GF-D8 (cell line): Measurements from ENCODE around the gene ANKRD18B.
"Not testable (repeated sequence)": the region's sequence is repeated elsewhere in the genome, so short reads cannot be mapped to it uniquely, and the experiment has no call there.

Source experiments
- DNase-seq: peaks from one replicate; lab custom pipeline; 2025; lab: John Stamatoyannopoulos, UW

ANKRD18B gene

GRCh38 chr9:33533958-33534357 is 9.9 kb downstream of the ANKRD18B start:
- DNase-seq = not testable (repeated sequence)

GRCh38 chr9:33535541-33535940 is 11.5 kb downstream of the ANKRD18B start:
- no peak for DNase-seq

GRCh38 chr9:33543463-33543862 is 19.4 kb downstream of the ANKRD18B start:
- not testable (repeated sequence) for DNase-seq

GRCh38 chr9:33545715-33546114 is 21.7 kb downstream of the ANKRD18B start:
- DNase-seq = not testable (repeated sequence)

- DNase-seq = not testable (repeated sequence)
These were observed 24.8 kb downstream of the ANKRD18B start for GRCh38 chr9:33548816-33549215.

DNA sequence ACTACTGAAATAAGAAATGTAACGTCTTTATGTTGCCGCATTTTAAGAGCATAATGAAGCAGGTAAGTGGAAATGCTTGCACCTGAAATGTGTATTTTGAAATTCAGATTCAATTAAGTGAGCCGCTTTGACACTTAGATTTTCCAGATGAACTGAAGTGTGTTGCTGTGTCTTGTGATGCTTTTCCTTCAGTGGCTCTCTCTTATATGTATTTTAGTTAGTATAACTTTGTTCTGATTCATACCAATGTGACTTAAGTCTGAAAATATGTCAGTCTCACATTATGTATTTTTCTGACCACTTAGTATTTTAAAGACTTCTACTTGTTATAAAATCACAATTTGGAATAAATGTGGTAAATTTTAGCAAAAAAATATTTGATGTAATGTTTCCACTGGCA is 25.4 kb downstream of the ANKRD18B start:
- not testable (repeated sequence) for DNase-seq

- not testable (repeated sequence) for DNase-seq
These were observed 27.1 kb downstream of the ANKRD18B start for GRCh38 chr9:33551183-33551582.

DNA sequence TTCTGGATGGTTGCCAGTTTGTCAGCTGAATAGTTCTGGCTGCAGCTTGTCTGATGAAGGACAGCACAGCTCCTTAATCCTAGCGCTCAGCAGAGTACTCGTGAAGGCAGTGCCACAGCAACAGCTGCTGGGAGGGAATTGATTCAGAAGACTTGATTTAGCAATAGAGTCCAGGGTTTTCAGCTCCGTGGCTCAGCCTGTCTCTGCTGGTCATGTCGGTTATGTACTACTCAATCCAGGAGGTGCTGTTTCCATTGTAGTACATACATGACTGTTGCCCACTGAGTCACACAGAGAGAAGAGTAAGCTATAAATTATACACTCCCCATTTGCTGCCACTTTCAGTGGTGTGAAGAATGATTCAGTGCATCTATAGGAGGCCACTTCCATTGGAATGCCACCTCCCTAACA is 28.3 kb downstream of the ANKRD18B start:
- DNase-seq = not testable (repeated sequence)

GRCh38 chr9:33560217-33560616 is 36.2 kb downstream of the ANKRD18B start:
- DNase-seq = not testable (repeated sequence)

GRCh38 chr9:33562196-33562595 is 38.1 kb downstream of the ANKRD18B start:
- not testable (repeated sequence) for DNase-seq

- not testable (repeated sequence) for DNase-seq
These were observed 43.7 kb downstream of the ANKRD18B start for GRCh38 chr9:33567776-33568175.

DNA sequence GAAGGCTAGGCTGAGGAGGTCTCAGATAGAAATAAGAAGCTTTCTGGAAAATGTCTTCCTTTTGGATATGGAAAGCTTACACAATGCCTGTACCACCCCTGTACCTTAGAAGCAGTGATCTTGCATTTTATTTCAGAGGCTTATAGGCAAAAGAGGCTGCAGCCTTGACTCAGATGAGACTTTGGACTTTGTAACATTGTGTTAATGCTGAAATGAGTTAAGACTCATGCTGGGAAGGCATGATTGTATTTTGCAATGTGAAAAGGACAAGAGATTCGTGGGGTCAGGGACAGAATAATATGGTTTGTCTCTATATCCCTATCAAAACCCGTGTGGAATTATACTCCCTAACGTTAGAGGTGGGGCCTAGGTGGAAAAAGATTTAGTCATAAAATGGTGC is 53.7 kb downstream of the ANKRD18B start:
- not testable (repeated sequence) for DNase-seq

DNA sequence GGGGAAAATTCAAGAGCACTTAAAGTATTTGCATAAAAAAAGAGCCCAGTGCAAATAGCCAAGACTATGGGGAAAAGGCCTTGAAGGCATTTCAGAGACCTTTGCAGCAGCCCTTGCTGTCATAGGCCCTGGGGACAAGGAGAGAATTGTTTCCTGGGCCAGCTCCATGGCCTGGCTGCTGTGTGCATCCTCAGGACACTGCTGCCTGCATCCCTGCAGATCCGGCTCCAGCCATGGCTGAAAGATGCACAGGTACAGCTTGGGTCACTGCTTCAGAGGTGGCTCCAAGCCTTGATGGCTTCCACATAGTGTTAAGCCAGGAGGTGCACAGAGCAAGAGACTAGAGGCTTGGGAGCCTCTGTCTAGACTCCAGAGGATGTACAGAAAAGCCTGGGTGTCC is 55.9 kb downstream of the ANKRD18B start:
- DNase-seq = not testable (repeated sequence)

DNA sequence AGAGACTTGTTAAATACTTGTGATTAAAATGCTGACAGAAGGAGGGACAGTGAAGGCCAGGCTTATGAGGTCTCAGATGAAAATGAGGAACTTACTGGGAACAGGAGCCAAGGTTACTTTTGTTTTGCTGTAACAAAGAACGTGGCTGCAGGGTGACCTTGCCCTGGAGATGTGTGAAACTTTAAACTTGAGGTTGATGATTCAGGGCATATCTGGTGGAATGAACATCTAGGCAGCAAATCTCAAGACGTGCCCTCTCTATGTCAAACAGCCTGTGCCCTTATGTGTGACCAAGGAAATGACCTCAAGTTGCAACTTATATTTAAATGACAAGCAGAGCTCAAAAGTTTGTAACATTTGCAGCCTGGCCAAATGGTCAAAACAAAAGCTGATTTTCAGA is 58.6 kb downstream of the ANKRD18B start:
- not testable (repeated sequence) for DNase-seq

GRCh38 chr9:33586128-33586527 is 62.1 kb downstream of the ANKRD18B start:
- DNase-seq = not testable (repeated sequence)

DNA sequence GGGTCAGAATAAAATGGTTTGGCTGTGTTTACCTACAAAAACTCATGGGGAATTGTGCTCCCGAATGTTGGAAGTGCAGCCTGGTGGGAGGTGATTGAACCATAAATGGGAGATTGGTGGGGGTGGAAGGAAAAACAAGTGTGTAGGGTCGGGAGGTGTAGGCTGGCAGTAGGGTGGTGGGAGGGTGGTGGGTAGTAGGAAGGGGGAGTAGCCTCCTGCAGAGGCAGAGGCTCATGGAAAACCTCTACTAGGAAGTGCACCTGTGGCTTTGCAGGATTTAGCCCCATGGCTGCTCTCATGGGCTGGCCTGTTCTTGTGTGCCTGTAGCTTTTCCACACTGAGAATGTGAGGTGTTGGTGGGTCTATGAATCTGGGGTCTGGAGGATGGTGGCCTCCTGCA is 63.7 kb downstream of the ANKRD18B start:
- not testable (repeated sequence) for DNase-seq

GRCh38 chr9:33588876-33589275 is 64.8 kb downstream of the ANKRD18B start:
- DNase-seq = not testable (repeated sequence)

DNA sequence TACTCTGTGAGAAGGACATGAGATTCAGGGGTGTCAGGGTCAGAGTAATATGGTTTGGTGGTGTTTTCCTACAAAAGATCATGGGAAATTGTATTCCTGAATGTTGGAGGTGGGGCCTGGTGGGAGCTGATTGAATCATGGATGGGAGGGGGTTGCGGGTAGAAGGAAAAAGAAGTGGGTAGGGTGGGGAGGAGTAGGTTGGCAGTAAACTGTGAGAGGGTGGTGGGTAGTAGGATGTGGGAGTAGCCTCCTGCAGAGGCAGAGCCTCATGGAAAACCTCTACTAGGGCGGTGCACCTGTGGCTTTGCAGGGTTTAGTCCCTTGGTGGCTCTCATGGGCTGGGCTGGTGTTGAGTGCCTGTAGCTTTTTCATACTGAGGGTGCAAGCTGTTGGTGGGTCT is 66.8 kb downstream of the ANKRD18B start:
- not testable (repeated sequence) for DNase-seq

GRCh38 chr9:33596974-33597373 is 72.9 kb downstream of the ANKRD18B start:
- DNase-seq = not testable (repeated sequence)

DNA sequence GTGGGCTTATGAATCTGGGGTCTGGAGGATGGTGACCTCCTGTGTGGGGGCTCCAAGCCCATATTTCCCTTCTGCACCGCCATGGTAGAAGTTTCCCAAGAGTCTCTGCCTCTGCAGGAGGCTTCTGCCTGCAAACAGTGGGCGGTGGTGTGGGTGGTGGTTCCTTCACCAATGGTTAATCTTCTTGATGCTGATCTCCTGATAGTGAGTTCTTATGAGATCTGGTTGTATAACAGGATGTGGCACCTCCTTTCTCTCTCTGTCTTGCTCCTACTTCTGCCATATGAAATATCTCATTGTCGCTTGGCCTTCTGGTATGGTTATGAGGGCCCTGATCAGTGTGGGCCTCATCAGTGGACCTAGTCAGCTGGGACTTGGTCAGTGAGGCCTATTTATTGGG is 73.3 kb downstream of the ANKRD18B start:
- not testable (repeated sequence) for DNase-seq

GRCh38 chr9:33598796-33599379 is 74.8 kb downstream of the ANKRD18B start:
- DNase-seq = not testable (repeated sequence)

DNA sequence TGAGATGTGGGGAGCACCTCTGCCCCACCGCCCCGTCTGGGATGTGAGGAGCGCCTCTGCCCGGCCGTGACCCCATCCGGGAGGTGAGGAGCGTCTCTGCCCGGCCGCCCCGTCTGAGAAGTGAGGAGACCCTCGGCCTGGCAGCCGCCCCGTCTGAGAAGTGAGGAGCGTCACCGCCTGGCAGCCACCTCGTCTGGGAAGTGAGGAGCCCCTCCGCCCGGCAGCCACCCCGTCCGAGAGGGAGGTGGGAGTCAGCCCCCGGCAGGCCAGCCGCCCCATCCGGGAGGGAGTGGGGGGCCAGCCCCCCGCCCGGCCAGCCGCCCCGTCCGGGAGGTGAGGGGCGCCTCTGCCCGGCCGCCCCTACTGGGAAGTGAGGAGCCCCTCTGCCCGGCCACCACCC is 76.9 kb downstream of the ANKRD18B start:
- not testable (repeated sequence) for DNase-seq

DNA sequence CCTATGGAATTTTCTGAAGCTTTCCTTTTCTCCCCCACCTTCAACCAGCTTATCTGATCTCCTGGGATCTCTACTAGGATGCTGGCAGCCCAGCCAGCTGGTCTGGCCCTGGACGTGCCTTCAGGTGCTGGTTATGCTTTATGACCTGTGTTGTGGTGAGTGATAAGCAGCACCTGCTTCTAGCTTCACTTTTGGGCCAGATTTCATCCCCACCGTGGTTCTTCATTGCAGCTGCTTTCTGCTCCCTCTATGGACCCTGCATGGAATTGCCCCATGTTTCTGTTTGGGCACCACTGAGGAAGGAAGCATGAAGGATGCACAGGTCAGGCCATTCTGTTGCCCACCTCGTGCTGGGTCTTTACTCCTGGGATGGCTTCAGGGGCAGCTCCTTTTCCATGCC is 80.2 kb downstream of the ANKRD18B start:
- DNase-seq = not testable (repeated sequence)

DNA sequence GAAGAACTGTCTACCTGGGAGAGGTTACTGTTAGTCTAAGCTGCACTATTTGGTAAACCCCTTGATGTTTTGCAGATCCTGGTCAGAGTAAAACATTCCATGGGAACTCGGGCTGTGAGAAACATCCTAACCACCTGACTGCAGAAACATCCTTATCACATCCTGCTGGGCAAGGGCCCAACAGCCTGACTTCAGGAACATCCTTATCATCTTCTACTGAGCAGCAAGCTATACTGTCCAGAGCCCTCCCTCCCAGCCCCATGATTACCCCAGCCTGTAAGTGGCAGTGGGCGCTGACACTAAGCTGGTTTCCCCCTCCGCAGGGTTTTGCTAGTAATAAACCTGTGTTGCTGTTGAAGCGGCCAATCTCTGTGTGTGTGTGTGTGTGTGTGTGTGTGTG is 80.9 kb downstream of the ANKRD18B start:
- DNase-seq = not testable (repeated sequence)
